Choroid plexus epithelial cell (primary cell): ENCODE results near the gene NPAS3.

Source experiments
- DNase-seq: peaks from one replicate; pipeline ENCODE4 v3.0.0-alpha.2; 2010; ENCODE audit warnings: low read depth
- H3K4me3 ChIP-seq: 2 replicates; pipeline ENCODE4 v1.5.1; 2011; ENCODE audit warnings: low read depth, mild to moderate bottlenecking, control low read depth, low read length, moderate library complexity
- TF ChIP-seq, protein P1 (sequence below): conservative IDR thresholded peaks from 2 replicates; pipeline ENCODE4 v1.5.1; 2011; ENCODE audit warnings: low read depth, mild to moderate bottlenecking, control low read depth, inconsistent platforms, low read length, moderate library complexity

Gene NPAS3

DNA sequence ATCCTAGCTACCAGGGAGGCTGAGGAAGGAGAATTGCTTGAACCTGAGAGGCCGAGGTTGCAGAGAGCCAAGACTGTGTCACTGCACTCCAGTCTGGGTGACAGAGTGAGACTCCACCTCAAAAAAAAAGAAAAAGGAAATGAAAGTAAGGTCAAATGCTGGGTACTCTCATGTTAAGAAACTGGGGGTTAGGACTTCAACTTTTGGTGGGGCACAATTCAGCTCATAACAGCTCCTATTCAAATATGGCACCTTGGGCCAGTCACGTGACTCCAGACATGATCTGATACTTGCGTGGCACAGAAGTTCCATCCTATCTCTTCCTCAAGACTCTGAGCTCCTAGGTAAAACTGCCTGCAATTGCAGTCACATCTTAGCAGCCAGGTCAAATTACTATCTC lies 869.5 kb downstream of the NPAS3 start:
- no peak for DNase-seq
- H3K4me3 ChIP-seq = no peak overlapping the region
- TF ChIP-seq, protein P1, sequence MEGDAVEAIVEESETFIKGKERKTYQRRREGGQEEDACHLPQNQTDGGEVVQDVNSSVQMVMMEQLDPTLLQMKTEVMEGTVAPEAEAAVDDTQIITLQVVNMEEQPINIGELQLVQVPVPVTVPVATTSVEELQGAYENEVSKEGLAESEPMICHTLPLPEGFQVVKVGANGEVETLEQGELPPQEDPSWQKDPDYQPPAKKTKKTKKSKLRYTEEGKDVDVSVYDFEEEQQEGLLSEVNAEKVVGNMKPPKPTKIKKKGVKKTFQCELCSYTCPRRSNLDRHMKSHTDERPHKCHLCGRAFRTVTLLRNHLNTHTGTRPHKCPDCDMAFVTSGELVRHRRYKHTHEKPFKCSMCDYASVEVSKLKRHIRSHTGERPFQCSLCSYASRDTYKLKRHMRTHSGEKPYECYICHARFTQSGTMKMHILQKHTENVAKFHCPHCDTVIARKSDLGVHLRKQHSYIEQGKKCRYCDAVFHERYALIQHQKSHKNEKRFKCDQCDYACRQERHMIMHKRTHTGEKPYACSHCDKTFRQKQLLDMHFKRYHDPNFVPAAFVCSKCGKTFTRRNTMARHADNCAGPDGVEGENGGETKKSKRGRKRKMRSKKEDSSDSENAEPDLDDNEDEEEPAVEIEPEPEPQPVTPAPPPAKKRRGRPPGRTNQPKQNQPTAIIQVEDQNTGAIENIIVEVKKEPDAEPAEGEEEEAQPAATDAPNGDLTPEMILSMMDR = no peak

DNA sequence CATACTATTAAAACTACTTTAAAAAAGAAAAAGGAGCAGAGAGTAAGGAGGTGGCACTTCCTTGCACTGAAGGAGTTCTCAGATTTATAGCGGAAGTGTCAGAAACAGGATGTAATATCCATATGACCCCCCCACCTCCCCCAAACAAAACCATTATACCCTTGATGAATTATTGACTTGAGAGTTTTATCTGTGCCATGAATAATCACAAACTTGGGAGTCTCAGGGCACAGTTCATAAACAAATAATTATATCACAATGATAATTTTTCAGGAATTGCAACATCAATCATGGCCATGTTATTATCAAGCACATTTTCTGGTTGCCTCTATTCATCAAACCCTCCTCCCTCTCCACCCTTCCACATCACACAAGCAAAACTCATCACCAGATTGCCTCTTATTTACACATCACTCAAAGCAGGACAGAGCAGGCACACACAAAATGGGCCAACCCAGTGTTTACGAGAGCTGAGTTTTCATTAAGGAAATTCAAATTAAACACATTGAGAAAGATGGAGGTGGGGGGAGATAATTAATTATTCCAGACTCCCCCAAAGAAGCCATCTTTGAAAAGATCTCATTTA lies 870.8 kb downstream of the NPAS3 start:
- no peak overlapping the region for H3K4me3 ChIP-seq
- DNase-seq = no peak
- TF ChIP-seq, protein P1 = no peak

DNA sequence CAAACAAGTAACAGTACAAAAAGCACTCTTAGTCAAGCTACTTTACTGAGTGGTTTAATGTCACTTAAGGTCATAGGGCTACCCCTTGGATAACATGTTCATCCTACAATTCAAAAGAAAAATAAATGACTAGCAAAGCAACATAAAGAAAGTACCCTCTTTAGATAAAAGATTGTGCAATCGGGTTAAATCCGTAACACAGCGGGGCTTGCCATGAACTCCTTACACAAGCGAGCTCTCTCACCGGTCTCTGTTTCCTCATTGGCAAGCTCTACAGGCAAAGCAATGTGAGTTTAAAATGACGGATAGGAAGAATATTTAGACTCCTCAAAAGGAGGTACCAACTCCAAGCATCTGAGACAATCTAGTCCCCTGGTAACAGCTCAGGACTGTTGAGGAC lies 871.6 kb downstream of the NPAS3 start:
- TF ChIP-seq, protein P1 = no peak
- DNase-seq = peak; percentile 65

DNA sequence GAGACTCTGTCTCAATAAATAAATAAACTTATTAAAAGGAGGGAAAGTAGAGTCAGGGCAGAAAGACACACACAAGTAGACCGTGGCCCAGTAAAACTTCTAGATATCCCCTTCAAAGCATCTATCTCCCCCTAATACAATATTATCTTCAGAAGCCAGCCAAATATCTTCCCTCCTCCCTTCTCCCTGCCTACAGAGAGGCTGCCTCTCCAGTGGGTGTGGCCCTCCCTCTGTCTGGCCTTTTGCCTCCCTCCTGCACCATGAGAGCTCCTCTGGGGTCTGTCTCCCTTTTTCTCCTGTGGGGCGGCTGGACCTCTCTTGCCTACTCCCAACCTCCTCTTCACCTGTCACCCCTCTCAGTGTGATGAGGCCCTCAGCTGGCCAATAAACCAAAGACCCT lies 873.0 kb downstream of the NPAS3 start:
- H3K4me3 ChIP-seq = no peak overlapping the region
- DNase-seq = no peak
- TF ChIP-seq, protein P1 = no peak

More for the DNA sequence above, 871.6 kb downstream of the NPAS3 start:
- no peak overlapping the region for H3K4me3 ChIP-seq

DNA sequence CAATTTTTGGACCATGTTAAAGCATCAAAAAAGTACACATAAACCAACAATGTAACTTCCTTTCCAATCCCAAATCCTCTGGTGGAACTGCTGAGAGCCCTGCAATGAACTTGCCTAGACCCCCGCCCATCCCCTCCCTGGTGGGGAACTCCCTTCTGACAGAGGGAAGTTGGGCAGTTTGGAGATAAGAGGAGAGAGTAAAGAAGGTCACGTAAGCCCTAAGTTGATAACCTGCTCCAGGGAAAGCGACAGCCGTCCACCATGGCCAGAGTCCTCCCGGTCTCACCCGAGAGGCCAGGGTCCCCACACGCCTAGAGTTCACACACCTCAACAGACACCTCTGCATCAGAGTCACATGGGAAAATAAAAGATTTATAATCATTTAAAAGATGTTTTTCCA lies 873.5 kb downstream of the NPAS3 start:
- no peak for DNase-seq
- TF ChIP-seq, protein P1 = no peak
- no peak overlapping the region for H3K4me3 ChIP-seq

DNA sequence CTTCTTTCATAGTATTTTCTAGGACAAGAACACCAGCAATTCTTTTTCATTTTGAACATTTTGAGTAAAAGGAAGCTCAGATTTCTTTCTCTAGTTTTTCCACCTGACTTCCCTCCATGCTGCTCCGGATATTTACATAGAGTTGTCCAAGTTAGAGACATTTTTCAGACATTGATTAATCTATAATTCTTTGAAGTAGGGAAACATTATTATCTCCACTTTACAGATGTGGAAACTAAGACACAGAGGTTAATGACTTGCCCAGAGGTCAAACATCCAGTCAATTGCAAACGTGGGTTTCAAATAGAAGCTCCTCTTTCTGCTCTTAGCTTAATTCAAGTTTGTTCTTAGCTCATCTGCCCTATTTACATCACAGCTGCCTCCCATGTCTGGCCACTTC lies 873.9 kb downstream of the NPAS3 start:
- H3K4me3 ChIP-seq = no peak overlapping the region
- TF ChIP-seq, protein P1 = no peak
- no peak for DNase-seq

DNA sequence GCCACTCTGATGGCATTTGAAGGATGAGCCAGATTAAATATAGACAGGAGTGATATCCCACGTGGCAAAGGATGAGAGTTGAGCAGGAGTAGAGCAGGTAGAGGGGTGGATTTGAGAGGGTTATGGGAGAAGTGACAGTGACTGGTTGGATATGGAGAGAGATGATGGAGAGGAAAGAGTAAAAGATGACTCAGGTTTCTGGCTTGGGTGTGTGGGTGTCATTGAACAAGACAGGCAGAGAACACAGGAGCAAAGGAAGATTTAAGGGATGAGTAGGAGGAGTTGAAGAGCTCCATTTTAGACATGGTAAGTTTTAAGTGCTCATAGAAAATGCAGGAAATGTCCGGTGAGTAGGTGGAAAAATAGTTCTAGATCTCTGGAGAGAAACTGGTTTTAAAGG lies 875.3 kb downstream of the NPAS3 start:
- TF ChIP-seq, protein P1 = no peak
- no peak overlapping the region for H3K4me3 ChIP-seq
- DNase-seq = no peak
